MCF 10A (cell line): Measurements from ENCODE around the gene ELK4. TPM values are rescaled to one million over a fixed set of nuclear protein-coding genes. Genes with fewer than 3 reads are reported as not detected.
"Not testable (repeated sequence)": the region's sequence is repeated elsewhere in the genome, so short reads cannot be mapped to it uniquely, and the experiment has no call there.

Source experiments
- BruUV-seq: library from RNA; stranded (reverse); fragments of 400-500 nt; replicated peaks from 2 replicates; lab custom pipeline; 2021; lab: Mats Ljungman, UMichigan
- CTCF ChIA-PET: fragments of 300-600 bp; sonication (Branson Sonifier 250); formaldehyde crosslinking; extraction: SDS; loops from one replicate; lab custom pipeline; 2021; ENCODE audit warnings: antibody characterized with exemption, inconsistent platforms; lab: Yijun Ruan, JAX
- POLR2A ChIA-PET: fragments of 300-600, 350-650 bp; sonication (Branson Sonifier 250); formaldehyde crosslinking; extraction: SDS; loops from one replicate; lab custom pipeline; 2020; ENCODE audit warnings: antibody characterized with exemption, inconsistent platforms; lab: Yijun Ruan, JAX
- DNase-seq: peaks from one replicate; pipeline ENCODE4 v3.0.0-alpha.2; 2018; ENCODE audit not compliant: unreplicated experiment
- H3K27ac Mint-ChIP-seq: one replicate; pipeline ENCODE4 v1.8.0; 2022; ENCODE audit warnings: mild to moderate bottlenecking, low read depth, mixed read lengths; ENCODE audit not compliant: unreplicated experiment
- H3K27me3 Mint-ChIP-seq: one replicate; pipeline ENCODE4 v1.8.0; 2022; ENCODE audit warnings: mixed read lengths; ENCODE audit not compliant: insufficient read depth, unreplicated experiment
- H3K36me3 Mint-ChIP-seq: one replicate; pipeline ENCODE4 v1.8.0; 2022; ENCODE audit warnings: mild to moderate bottlenecking, moderate library complexity, mixed read lengths; ENCODE audit not compliant: insufficient read depth, unreplicated experiment
- H3K4me1 Mint-ChIP-seq: one replicate; pipeline ENCODE4 v1.8.0; 2022; ENCODE audit warnings: mixed read lengths; ENCODE audit not compliant: insufficient read depth, unreplicated experiment
- H3K4me3 Mint-ChIP-seq: one replicate; pipeline ENCODE4 v1.8.0; 2022; ENCODE audit warnings: mild to moderate bottlenecking, moderate library complexity, mixed read lengths; ENCODE audit not compliant: unreplicated experiment
- H3K9me3 Mint-ChIP-seq: one replicate; pipeline ENCODE4 v1.8.0; 2022; ENCODE audit warnings: mixed read lengths; ENCODE audit not compliant: unreplicated experiment
- CTCF ChIP-seq: fragments of 200-600 bp; IDR thresholded peaks from one replicate; pipeline ENCODE4 v1.8.0; 2022; ENCODE audit warnings: antibody characterized with exemption, mild to moderate bottlenecking; ENCODE audit not compliant: unreplicated experiment
- intact Hi-C: fragments of 100-400 bp; cut with micrococcal nuclease; formaldehyde crosslinking; loops from 2 replicates; pipeline ENCODE4 v1.14.1; 2022
- total RNA-seq: library from RNA; stranded (reverse); gene quantifications from 2 replicates; pipeline ENCODE4 v1.2.3, GENCODE V29; 2022

ELK4 gene
- total RNA-seq, 1 experiment from 2014 or later, result 101 TPM

GRCh38 chr1:205636732-205637131 lies 4.9 kb upstream of the ELK4 start:
- no peaks in the 10 kb centered on the region for H3K36me3 Mint-ChIP-seq
- POLR2A ChIA-PET, result interaction anchor here (0.6 to 11.6 kb wide), 21 partner anchors 8 to 815 kb away, joined by 3 to 555 read pairs (median 5); partner anchors contain the start of genes CDK18 and NUCKS1
- intact Hi-C loops, result no loop called here
- H3K9me3 Mint-ChIP-seq, result no peaks in the 10 kb centered on the region
- H3K4me1 Mint-ChIP-seq, result peaks cover 28% of the 10 kb centered on the region
- H3K27ac Mint-ChIP-seq, result no peak overlapping the region
- H3K4me3 Mint-ChIP-seq, result no peak overlapping the region
- TF ChIP-seq CTCF, result no peak
- no peaks in the 10 kb centered on the region for H3K27me3 Mint-ChIP-seq
- CTCF ChIA-PET, result interaction anchor here (0.7 to 17.2 kb wide), 13 partner anchors 9 to 302 kb away, joined by 3 to 381 read pairs (median 6); no protein-coding TSS in a partner anchor
- no TSS peak for BruUV-seq
- no peak for DNase-seq

- H3K4me1 Mint-ChIP-seq, result peaks cover 28% of the 10 kb centered on the region
- BruUV-seq, DNase-seq, H3K36me3 Mint-ChIP-seq, H3K4me3 Mint-ChIP-seq, H3K9me3 Mint-ChIP-seq, intact Hi-C loops, H3K27me3 Mint-ChIP-seq: not testable (repeated sequence)
- ChIA-PET POLR2A (interaction anchor here (0.6 to 11.6 kb wide), 29 partner anchors 8 to 318 kb away, joined by 3 to 555 read pairs (median 4); partner anchors contain the start of genes CDK18 and NUCKS1), CTCF (interaction anchor here (0.7 to 17.2 kb wide), 17 partner anchors 10 to 587 kb away, joined by 3 to 381 read pairs (median 4); no protein-coding TSS in a partner anchor)
- peak overlapping the region; percentile 32 for H3K27ac Mint-ChIP-seq
Observed at GRCh38 chr1:205636138-205636530, 4.3 kb upstream of the ELK4 start.

GRCh38 chr1:205633421-205633976 lies 1.7 kb upstream of the ELK4 start:
- ChIA-PET CTCF (interaction anchor here (0.6 to 7.2 kb wide), 17 partner anchors 15 to 1263 kb away, joined by 3 to 185 read pairs (median 7); partner anchors contain the start of gene PIK3C2B), POLR2A (interaction anchor here (0.7 to 11.6 kb wide), 30 partner anchors 9 to 1399 kb away, joined by 3 to 555 read pairs (median 8); partner anchors contain the start of genes C1orf116, CDK18, NUCKS1 and RAB29)
- intact Hi-C loops, result loop anchor here (2.0 kb wide), 1 partner anchor 91 kb away; no protein-coding TSS in a partner anchor
- Mint-ChIP-seq H3K4me3 (peak overlapping the region; percentile 90), H3K27ac (peak overlapping the region; percentile 52), H3K36me3 (peaks cover 11% of the 10 kb centered on the region), H3K4me1 (peaks cover 37% of the 10 kb centered on the region), H3K9me3 (no peaks in the 10 kb centered on the region), H3K27me3 (no peaks in the 10 kb centered on the region)
- TF ChIP-seq CTCF, result no peak
- BruUV-seq, result no TSS peak
- DNase-seq, result peak; percentile 88

DNA sequence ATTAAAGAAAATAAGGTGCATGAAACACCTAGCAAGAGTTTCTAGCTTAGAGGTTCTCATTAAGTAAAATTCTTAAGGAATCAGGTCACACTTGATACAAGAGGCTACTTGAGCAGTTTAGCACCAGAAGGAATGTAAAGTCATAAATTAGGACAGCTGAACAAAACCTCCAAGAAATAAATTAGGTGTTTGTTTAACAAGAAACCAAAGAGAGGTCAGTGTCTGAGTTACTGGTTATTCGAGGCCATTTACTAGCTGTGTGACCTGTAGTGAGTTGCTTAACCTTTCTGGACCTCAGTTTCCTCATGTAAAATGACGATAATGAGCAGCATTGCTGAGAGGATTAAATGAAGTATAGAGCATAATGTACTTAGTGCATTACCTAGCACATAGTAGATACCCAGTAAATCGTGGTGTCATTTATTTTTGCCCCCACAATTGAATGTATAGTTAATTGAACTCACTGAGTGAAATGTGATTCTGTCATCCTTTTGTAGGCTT lies 908 bp upstream of the ELK4 start:
- peak overlapping the region; percentile 91 for H3K27ac Mint-ChIP-seq
- H3K27me3 Mint-ChIP-seq, result no peaks in the 10 kb centered on the region

More for the DNA sequence above, 908 bp upstream of the ELK4 start:
- peak overlapping the region; percentile 90 for H3K4me3 Mint-ChIP-seq
- intact Hi-C loops, result loop anchor here (1.0 to 2.0 kb wide), 4 partner anchors 25 to 103 kb away; no protein-coding TSS in a partner anchor
- ChIA-PET POLR2A (interaction anchor here (0.6 to 11.6 kb wide), 43 partner anchors 9 to 1400 kb away, joined by 3 to 555 read pairs (median 6); partner anchors contain the start of genes C1orf116, CDK18, NUCKS1 and RAB29), CTCF (interaction anchor here (0.5 to 7.2 kb wide), 36 partner anchors 10 to 1264 kb away, joined by 3 to 185 read pairs (median 4); partner anchors contain the start of genes PIK3C2B and SLC45A3)
- TF ChIP-seq CTCF, result no peak
- no peaks in the 10 kb centered on the region for H3K9me3 Mint-ChIP-seq
- DNase-seq, result no peak
- peaks cover 14% of the 10 kb centered on the region for H3K36me3 Mint-ChIP-seq
- H3K4me1 Mint-ChIP-seq, result peaks cover 37% of the 10 kb centered on the region
- BruUV-seq, result no TSS peak
